T follicular helper cell (primary cell): ENCODE data around the gene CNGA4.

Experiments
- DNase-seq: peaks from one replicate; pipeline ENCODE4 v3.0.0-alpha.2; 2020; ENCODE audit warnings: low read depth
- total RNA-seq, 2 experiments: gene quantifications; one replicate each; lab custom pipeline; 2026; lab: John Stamatoyannopoulos, UW

CNGA4 gene
- total RNA-seq, result 0.04 to 0.30 reads per million in 2 experiments

- no peak for DNase-seq
These were observed at the start of gene CNGA4 for GRCh38 chr11:6238902-6239301. CNGA4 (plus strand) TSS chr11:6239089; CDS start chr11:6239207, 118 bp downstream.

GRCh38 chr11:6191742-6192141 lies 47.1 kb upstream of the CNGA4 start:
- DNase-seq, result no peak

- no peak for DNase-seq
These were observed 44.8 kb upstream of the CNGA4 start for GRCh38 chr11:6194065-6194581.

GRCh38 chr11:6196396-6196795 lies 42.5 kb upstream of the CNGA4 start:
- no peak for DNase-seq

- no peak for DNase-seq
These were observed 41.3 kb upstream of the CNGA4 start for GRCh38 chr11:6197466-6198200.

GRCh38 chr11:6199174-6199810 lies 39.6 kb upstream of the CNGA4 start, which contains the start of gene OR52W1:
OR52W1 (plus strand) TSS chr11:6199224; CDS start chr11:6199224, 0 bp downstream.
- no peak for DNase-seq

- no peak for DNase-seq
These were observed 37.9 kb upstream of the CNGA4 start for GRCh38 chr11:6200975-6201374.

GRCh38 chr11:6201481-6201880 lies 37.4 kb upstream of the CNGA4 start:
- DNase-seq, result no peak

GRCh38 chr11:6202041-6202440 lies 36.8 kb upstream of the CNGA4 start:
- no peak for DNase-seq

- no peak for DNase-seq
These were observed 35.6 kb upstream of the CNGA4 start for GRCh38 chr11:6203327-6203726.

GRCh38 chr11:6204706-6205105 lies 34.2 kb upstream of the CNGA4 start:
- DNase-seq, result no peak

GRCh38 chr11:6205366-6205765 lies 33.5 kb upstream of the CNGA4 start, which contains the start of gene C11orf42:
C11orf42 (plus strand) TSS chr11:6205557; CDS start chr11:6205616, 59 bp downstream.
- no peak for DNase-seq

- DNase-seq, result no peak
These were observed 32.3 kb upstream of the CNGA4 start for GRCh38 chr11:6206456-6207180.

- no peak for DNase-seq
These were observed 29.1 kb upstream of the CNGA4 start for GRCh38 chr11:6209801-6210200.

GRCh38 chr11:6210274-6210955 lies 28.5 kb upstream of the CNGA4 start:
- DNase-seq, result no peak

GRCh38 chr11:6214530-6214929 lies 24.4 kb upstream of the CNGA4 start:
- DNase-seq, result no peak

- DNase-seq, result no peak
These were observed 22.4 kb upstream of the CNGA4 start for GRCh38 chr11:6216501-6216900.

- no peak for DNase-seq
These were observed 21.2 kb upstream of the CNGA4 start for GRCh38 chr11:6217722-6218121.

- no peak for DNase-seq
These were observed 19.5 kb upstream of the CNGA4 start for GRCh38 chr11:6219359-6219758.

- DNase-seq, result no peak
These were observed 15.0 kb upstream of the CNGA4 start for GRCh38 chr11:6223854-6224253.

GRCh38 chr11:6224421-6224820 lies 14.5 kb upstream of the CNGA4 start:
- DNase-seq, result no peak

- DNase-seq, result no peak
These were observed 13.9 kb upstream of the CNGA4 start for GRCh38 chr11:6225024-6225423.
